Natural killer cell (primary cell): ENCODE measurements around the gene TRIM28. TPM values are rescaled to one million over a fixed set of nuclear protein-coding genes. Genes with fewer than 3 reads are reported as not detected.

Source experiments
- ATAC-seq, 3 donors: fragments of 150-1000 bp in 2 of 3; fragments of 200-7000 bp in 1 of 3; cut with Tn5 transposase; 1 replicate in 1 of 3; 2 replicates in 2 of 3; pipeline ENCODE4 v1.10.0; 2021; ENCODE audit warnings: mild to moderate bottlenecking in 2 of 3, moderate library complexity in 2 of 3
- DNase-seq, 2 donors: peaks; one replicate each; pipeline versions ENCODE4 v3.0.0 to v3.0.0-alpha.2; 2013 to 2021; ENCODE audit warnings: mixed read lengths in 1 of 2
- H3K27ac ChIP-seq: one replicate; pipeline ENCODE4 v1.5.1; 2013; ENCODE audit warnings: mild to moderate bottlenecking, low read length
- H3K27me3 ChIP-seq: one replicate; pipeline ENCODE4 v1.6.1; 2013; ENCODE audit warnings: low read length; ENCODE audit not compliant: control insufficient read depth, insufficient read depth
- H3K36me3 ChIP-seq: one replicate; pipeline ENCODE4 v1.6.1; 2013; ENCODE audit warnings: low read length; ENCODE audit not compliant: control insufficient read depth, insufficient read depth
- H3K4me1 ChIP-seq: one replicate; pipeline ENCODE4 v1.6.1; 2013; ENCODE audit warnings: low read length; ENCODE audit not compliant: control insufficient read depth, insufficient read depth
- H3K4me3 ChIP-seq: one replicate; pipeline ENCODE4 v1.5.1; 2013; ENCODE audit warnings: low read length
- H3K9me3 ChIP-seq: one replicate; pipeline ENCODE4 v1.6.1; 2013; ENCODE audit warnings: low read length; ENCODE audit not compliant: control insufficient read depth, insufficient read depth
- H3K27ac Mint-ChIP-seq, 2 donors: one replicate each; pipeline ENCODE4 v1.8.0; 2022; ENCODE audit warnings: mild to moderate bottlenecking in 2 of 2, mixed read lengths in 2 of 2, moderate library complexity in 1 of 2
- H3K27me3 Mint-ChIP-seq, 2 donors: one replicate each; pipeline ENCODE4 v1.8.0; 2022; ENCODE audit warnings: low read depth in 2 of 2, mixed read lengths in 2 of 2
- H3K36me3 Mint-ChIP-seq: one replicate; pipeline ENCODE4 v1.8.0; 2022; ENCODE audit warnings: mixed read lengths
- H3K4me1 Mint-ChIP-seq, 2 donors: one replicate each; pipeline ENCODE4 v1.8.0; 2022; ENCODE audit warnings: mixed read lengths in 2 of 2
- H3K4me3 Mint-ChIP-seq: one replicate; pipeline ENCODE4 v1.8.0; 2022; ENCODE audit warnings: mild to moderate bottlenecking, moderate library complexity, mixed read lengths
- H3K9me3 Mint-ChIP-seq, 2 donors: one replicate each; pipeline ENCODE4 v1.8.0; 2022; ENCODE audit warnings: mixed read lengths in 2 of 2
- CTCF ChIP-seq: fragments of 200-600 bp; IDR thresholded peaks from one replicate; pipeline ENCODE4 v1.8.0; 2022; ENCODE audit warnings: antibody characterized with exemption
- WGBS: methylation state at CpG from one replicate; pipeline ENCODE4 v1.1.7; 2013; ENCODE audit warnings: missing lambda C conversion rate; ENCODE audit not compliant: insufficient coverage; 5-methylcytosine and 5-hydroxymethylcytosine counted together
- intact Hi-C: fragments of 100-400 bp; cut with micrococcal nuclease; formaldehyde crosslinking; loops from one replicate; pipeline ENCODE4 v1.14.2; 2022
- total RNA-seq, 4 donors: library from RNA; stranded (reverse); fragments of 120-200 nt in 1 of 4; gene quantifications; one replicate each; pipeline versions ENCODE4 v1.2.3 to v1.2.4, GENCODE V29; 2013 to 2022

Gene TRIM28
- total RNA-seq, 3 donors from 2014 or later (not counting 1 experiment from before 2014, with no cell fraction given), result 330 to 451 (median 408) TPM

DNA sequence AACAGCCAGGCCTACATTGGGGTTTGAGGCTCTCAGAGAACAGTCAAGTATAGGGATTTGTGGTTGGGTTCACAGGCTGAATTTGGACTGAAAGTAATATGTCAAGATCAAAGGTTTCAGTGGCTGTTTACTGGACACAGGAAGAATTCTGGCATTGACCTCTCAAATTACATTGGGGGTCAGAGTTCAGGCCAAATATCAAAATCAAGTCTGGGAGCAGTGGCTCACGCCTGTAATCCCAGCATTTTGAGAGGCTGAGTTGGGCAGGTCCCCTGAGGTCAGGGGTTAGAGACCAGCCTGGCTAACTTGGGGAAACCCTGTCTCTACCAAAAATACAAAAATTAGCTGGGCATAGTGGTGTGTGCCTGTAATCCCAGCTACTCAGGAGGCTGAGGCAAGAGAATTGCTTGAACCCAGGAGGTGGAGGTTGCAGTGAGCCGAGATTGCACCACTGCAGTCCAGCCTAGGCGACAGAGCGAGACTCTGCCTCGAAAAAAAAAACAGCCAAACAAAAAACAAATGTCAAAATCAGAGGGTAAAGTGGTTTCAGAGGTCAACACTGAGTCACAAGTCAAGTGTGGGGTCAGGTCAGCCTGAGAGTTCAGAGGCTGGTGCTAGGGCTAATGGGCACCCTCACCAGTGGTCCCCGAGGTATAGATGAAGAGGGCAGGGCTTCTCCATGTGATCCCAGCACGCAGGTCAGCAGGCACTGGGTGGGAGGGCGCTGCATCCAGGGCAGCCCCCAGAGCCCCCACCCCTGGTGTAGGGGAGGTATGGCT is 33.6 kb upstream of the TRIM28 start:
- Histone ChIP-seq H3K4me3 (no peak overlapping the region), H3K36me3 (no peaks in the 10 kb centered on the region), H3K4me1 (peaks cover 18% of the 10 kb centered on the region), H3K9me3 (peaks cover 7% of the 10 kb centered on the region), H3K27ac (no peak overlapping the region), H3K27me3 (no peaks in the 10 kb centered on the region)
- H3K27me3 Mint-ChIP-seq, result no peaks in the 10 kb centered on the region
- DNase-seq (no peak), ATAC-seq (no peak)
- no peak overlapping the region for H3K27ac Mint-ChIP-seq
- TF ChIP-seq CTCF, result no peak
- peaks cover 3 to 4% of the 10 kb centered on the region in 2 donors for H3K9me3 Mint-ChIP-seq
- H3K36me3 Mint-ChIP-seq, result no peaks in the 10 kb centered on the region
- no peak overlapping the region for H3K4me3 Mint-ChIP-seq
- 89% methylated on average over 8 of the region's 8 CpGs for WGBS
- H3K4me1 Mint-ChIP-seq, result peaks cover 0 to 15% of the 10 kb centered on the region in 2 donors
- intact Hi-C loops, result no loop called here

GRCh38 chr19:58511353-58512208 is 32.3 kb upstream of the TRIM28 start, which contains the start of gene SLC27A5:
TSS of gene SLC27A5 (minus strand) at chr19:58511992. CDS start at chr19:58511955, 37 bp downstream.
- H3K4me1 Mint-ChIP-seq, result peaks cover 0 to 22% of the 10 kb centered on the region in 2 donors
- 96% methylated on average over 25 of the region's 25 CpGs for WGBS
- H3K4me1 ChIP-seq, result peaks cover 24% of the 10 kb centered on the region
- intact Hi-C loops, result no loop called here
- ATAC-seq, result no peak
- TF ChIP-seq CTCF, result no peak
- peaks cover 10% of the 10 kb centered on the region for H3K36me3 ChIP-seq
- peaks cover 3 to 4% of the 10 kb centered on the region in 2 donors for H3K9me3 Mint-ChIP-seq
- peak within 1 kb of the TSS in 1 of 2 donors; percentile 35 for H3K27ac Mint-ChIP-seq
- H3K9me3 ChIP-seq, result peaks cover 6% of the 10 kb centered on the region
- no peak within 1 kb of the TSS for H3K27ac ChIP-seq
- H3K27me3 ChIP-seq, result no peaks in the 10 kb centered on the region
- no peak within 1 kb of the TSS for H3K4me3 ChIP-seq
- no peak within 1 kb of the TSS for H3K4me3 Mint-ChIP-seq
- no peaks in the 10 kb centered on the region for H3K36me3 Mint-ChIP-seq
- no peaks in the 10 kb centered on the region for H3K27me3 Mint-ChIP-seq
- no peak for DNase-seq

DNA sequence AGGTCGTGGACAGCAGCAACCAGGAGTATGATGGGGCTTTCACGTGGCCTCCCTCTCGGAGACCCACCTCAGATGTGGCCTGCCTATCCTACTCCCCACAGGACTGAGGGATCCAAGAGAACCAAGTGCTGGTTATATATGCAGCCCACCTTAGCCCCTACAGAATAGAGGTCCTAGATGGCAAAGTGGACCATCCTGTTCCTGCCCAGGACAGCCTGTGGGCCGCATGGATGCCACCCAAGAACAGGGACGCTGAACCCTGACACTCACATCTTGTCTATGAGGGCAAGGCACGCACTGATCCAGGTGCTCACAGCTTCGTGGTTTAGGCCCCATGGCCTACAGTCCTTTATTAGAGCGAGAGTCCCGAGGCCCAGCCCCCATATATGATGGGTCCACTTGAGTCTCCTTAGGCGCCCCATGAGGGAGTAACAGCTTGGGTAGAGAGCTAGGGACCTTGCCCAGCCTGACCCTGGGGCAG is 30.6 kb upstream of the TRIM28 start:
- Histone ChIP-seq H3K36me3 (peaks cover 16% of the 10 kb centered on the region), H3K27me3 (no peaks in the 10 kb centered on the region), H3K4me1 (peaks cover 34% of the 10 kb centered on the region), H3K4me3 (no peak overlapping the region), H3K27ac (peak overlapping the region; percentile 64), H3K9me3 (no peaks in the 10 kb centered on the region)
- H3K36me3 Mint-ChIP-seq, result no peaks in the 10 kb centered on the region
- DNase-seq, result no peak
- H3K27me3 Mint-ChIP-seq, result no peaks in the 10 kb centered on the region
- intact Hi-C loops, result no loop called here
- H3K4me1 Mint-ChIP-seq, result peaks cover 3 to 34% of the 10 kb centered on the region in 2 donors
- no peaks in the 10 kb centered on the region for H3K9me3 Mint-ChIP-seq
- 93% methylated on average over 9 of the region's 10 CpGs for WGBS
- peak overlapping the region; percentile 76 for H3K4me3 Mint-ChIP-seq
- peak overlapping the region; percentile 76 to 85 for H3K27ac Mint-ChIP-seq
- TF ChIP-seq CTCF, result no peak
- no peak for ATAC-seq
